ENCODE results near the gene ANKRD13B. TPM values are rescaled to one million over a fixed set of nuclear protein-coding genes. Genes with fewer than 3 reads are reported as not detected.

Gene ANKRD13B
- polyA plus RNA-seq, result 1.6 and 2.1 TPM in 2 replicates

GRCh38 chr17:29592850-29593551, at the start of gene ANKRD13B:
TSS of gene ANKRD13B (plus strand) at chr17:29593132. CDS start at chr17:29593622, 490 bp downstream.

GRCh38 chr17:29566473-29567303, 26.2 kb upstream of the ANKRD13B start, which contains the start of gene ABHD15:
TSS of gene ABHD15 (minus strand) at chr17:29567037. CDS start at chr17:29566966, 71 bp downstream.

GRCh38 chr17:29568331-29569244, 24.3 kb upstream of the ANKRD13B start, which contains the start of gene TP53I13:
TSS of gene TP53I13 (plus strand) at chr17:29568701. CDS start at chr17:29568759, 58 bp downstream.

GRCh38 chr17:29589524-29590410, 3.2 kb upstream of the ANKRD13B start, which contains the start of gene GIT1:
TSS of gene GIT1 (minus strand) at chr17:29589648. CDS start at chr17:29589378, 270 bp downstream.

GRCh38 chr17:29622337-29623282, 29.7 kb downstream of the ANKRD13B start, which contains the start of gene CORO6:
TSS of gene CORO6 (minus strand) at chr17:29622912. CDS start at chr17:29621421, 1,491 bp downstream.

Other genes with a start within 250 kb of the ANKRD13B start
- 33.6 and 39.8 TPM in 2 replicates for gene TAOK1, start 202.8 kb upstream of the ANKRD13B start, polyA plus RNA-seq
- gene ABHD15, start 26.1 kb upstream of the ANKRD13B start, polyA plus RNA-seq, result 0.30 TPM in 1 of 2 replicates, not detected in the other
- not detected in 2 replicates for gene TP53I13, start 24.4 kb upstream of the ANKRD13B start, polyA plus RNA-seq
- gene GIT1, start 3.5 kb upstream of the ANKRD13B start, polyA plus RNA-seq, result 0.85 and 1.2 TPM in 2 replicates
- 1.3 and 2.6 TPM in 2 replicates for gene CORO6, start 29.8 kb downstream of the ANKRD13B start, polyA plus RNA-seq